Nephron (organoid): ENCODE results near the gene GPR26.

Experiments
- H3K27ac Mint-ChIP-seq, 3 experiments: 2 replicates each; pipeline ENCODE4 v1.8.0; 2020; ENCODE audit warnings: mixed read lengths in 3 of 3, mild to moderate bottlenecking in 2 of 3, moderate library complexity in 1 of 3
- H3K27me3 Mint-ChIP-seq: 2 replicates; pipeline ENCODE4 v1.8.0; 2021; ENCODE audit warnings: low read depth, mild to moderate bottlenecking, moderate library complexity, mixed read lengths
- H3K36me3 Mint-ChIP-seq: 2 replicates; pipeline ENCODE4 v1.8.0; 2020; ENCODE audit warnings: low read depth, mixed read lengths
- H3K4me1 Mint-ChIP-seq: 2 replicates; pipeline ENCODE4 v1.8.0; 2020; ENCODE audit warnings: mixed read lengths
- H3K4me3 Mint-ChIP-seq, 3 experiments: 2 replicates each; pipeline ENCODE4 v1.8.0; 2020; ENCODE audit warnings: mild to moderate bottlenecking in 3 of 3, mixed read lengths in 3 of 3, moderate library complexity in 2 of 3
- H3K9me3 Mint-ChIP-seq: 2 replicates; pipeline ENCODE4 v1.8.0; 2020; ENCODE audit warnings: mixed read lengths
- TF ChIP-seq, protein P1 (sequence below), 3 experiments: fragments of 200-600 bp; sonication (generic); IDR thresholded peaks; one replicate each; pipeline ENCODE4 v1.5.0; 2021; ENCODE audit warnings: antibody characterized with exemption in 3 of 3; ENCODE audit not compliant: unreplicated experiment in 3 of 3

Gene GPR26

DNA sequence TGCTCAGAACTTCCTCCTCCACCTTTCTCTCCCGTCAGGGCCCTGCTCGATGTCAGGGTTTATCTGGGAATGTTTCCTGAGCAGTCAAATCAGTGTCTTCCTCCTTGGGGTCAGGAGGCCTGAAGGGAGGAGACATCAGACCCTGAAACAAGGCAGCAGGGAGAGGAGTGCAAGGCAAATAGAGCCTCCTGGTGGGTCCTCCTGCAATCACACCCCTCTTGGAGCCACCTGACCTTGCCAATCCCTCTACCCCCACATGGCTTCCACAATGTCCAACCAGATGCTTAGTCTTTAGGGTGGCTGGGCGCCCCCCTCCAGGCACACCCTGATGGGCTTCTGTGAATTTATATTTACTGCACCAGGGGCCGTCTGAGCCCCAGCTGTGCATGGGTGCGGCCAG, 12.2 kb downstream of the GPR26 start:
- TF ChIP-seq, protein P1, sequence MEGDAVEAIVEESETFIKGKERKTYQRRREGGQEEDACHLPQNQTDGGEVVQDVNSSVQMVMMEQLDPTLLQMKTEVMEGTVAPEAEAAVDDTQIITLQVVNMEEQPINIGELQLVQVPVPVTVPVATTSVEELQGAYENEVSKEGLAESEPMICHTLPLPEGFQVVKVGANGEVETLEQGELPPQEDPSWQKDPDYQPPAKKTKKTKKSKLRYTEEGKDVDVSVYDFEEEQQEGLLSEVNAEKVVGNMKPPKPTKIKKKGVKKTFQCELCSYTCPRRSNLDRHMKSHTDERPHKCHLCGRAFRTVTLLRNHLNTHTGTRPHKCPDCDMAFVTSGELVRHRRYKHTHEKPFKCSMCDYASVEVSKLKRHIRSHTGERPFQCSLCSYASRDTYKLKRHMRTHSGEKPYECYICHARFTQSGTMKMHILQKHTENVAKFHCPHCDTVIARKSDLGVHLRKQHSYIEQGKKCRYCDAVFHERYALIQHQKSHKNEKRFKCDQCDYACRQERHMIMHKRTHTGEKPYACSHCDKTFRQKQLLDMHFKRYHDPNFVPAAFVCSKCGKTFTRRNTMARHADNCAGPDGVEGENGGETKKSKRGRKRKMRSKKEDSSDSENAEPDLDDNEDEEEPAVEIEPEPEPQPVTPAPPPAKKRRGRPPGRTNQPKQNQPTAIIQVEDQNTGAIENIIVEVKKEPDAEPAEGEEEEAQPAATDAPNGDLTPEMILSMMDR (IDR thresholded peaks at IDR 0.05; ENCODE audit: unreplicated experiment in 3 of 3): no peak
- no peaks in the 10 kb centered on the region for H3K9me3 Mint-ChIP-seq
- H3K4me1 Mint-ChIP-seq: no peaks in the 10 kb centered on the region
- H3K36me3 Mint-ChIP-seq: no peaks in the 10 kb centered on the region
- peaks cover 49% of the 10 kb centered on the region for H3K27me3 Mint-ChIP-seq
- H3K27ac Mint-ChIP-seq: no peak overlapping the region
- H3K4me3 Mint-ChIP-seq: no peak overlapping the region

DNA sequence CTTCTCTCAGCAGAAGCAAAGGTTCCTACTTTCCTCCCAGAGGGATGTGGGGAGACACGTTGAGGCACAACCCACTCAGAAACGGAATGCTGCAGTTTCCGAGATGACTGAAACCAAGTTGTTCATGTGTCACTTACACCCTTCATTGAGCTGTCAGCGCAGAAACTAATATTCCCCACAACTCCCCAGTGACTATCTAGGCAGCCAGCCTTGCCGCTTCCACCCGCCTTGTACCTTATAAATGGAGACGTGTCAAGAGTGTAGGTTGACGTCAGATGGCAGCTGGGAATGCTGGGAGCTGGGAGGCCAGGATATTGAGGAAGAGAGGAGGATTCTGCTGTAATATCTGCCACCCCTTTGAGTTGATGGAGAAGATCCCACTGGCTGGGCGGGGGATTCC, 15.1 kb downstream of the GPR26 start:
- no peaks in the 10 kb centered on the region for H3K36me3 Mint-ChIP-seq
- TF ChIP-seq, protein P1 (IDR thresholded peaks at IDR 0.05; ENCODE audit: unreplicated experiment in 3 of 3): no peak
- no peaks in the 10 kb centered on the region for H3K9me3 Mint-ChIP-seq
- H3K27me3 Mint-ChIP-seq: peaks cover 44% of the 10 kb centered on the region
- no peaks in the 10 kb centered on the region for H3K4me1 Mint-ChIP-seq
- H3K27ac Mint-ChIP-seq: no peak overlapping the region
- no peak overlapping the region for H3K4me3 Mint-ChIP-seq

DNA sequence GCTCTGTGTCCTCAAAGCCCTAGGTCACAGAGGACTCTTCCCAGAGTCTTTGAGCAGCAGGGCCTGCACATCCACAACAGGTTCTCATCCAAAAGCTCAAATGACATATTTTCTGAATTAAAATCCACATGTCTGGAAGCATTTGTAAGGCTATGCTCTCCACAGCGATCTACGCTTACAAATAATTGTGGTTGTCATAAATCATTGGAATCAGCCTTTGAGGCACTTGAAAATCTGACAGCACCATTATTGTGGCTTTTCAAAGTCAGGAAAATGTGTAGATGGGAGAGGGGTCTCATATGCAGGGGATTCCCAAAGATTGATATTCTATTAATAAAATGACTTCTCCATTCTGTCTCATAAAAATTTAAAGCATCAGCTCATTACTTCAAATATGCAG, 16.3 kb downstream of the GPR26 start:
- Mint-ChIP-seq H3K9me3 (no peaks in the 10 kb centered on the region), H3K4me3 (no peak overlapping the region), H3K27ac (no peak overlapping the region), H3K36me3 (no peaks in the 10 kb centered on the region), H3K27me3 (peaks cover 38% of the 10 kb centered on the region), H3K4me1 (no peaks in the 10 kb centered on the region)
- TF ChIP-seq, protein P1 (IDR thresholded peaks at IDR 0.05; ENCODE audit: unreplicated experiment in 3 of 3): no peak

DNA sequence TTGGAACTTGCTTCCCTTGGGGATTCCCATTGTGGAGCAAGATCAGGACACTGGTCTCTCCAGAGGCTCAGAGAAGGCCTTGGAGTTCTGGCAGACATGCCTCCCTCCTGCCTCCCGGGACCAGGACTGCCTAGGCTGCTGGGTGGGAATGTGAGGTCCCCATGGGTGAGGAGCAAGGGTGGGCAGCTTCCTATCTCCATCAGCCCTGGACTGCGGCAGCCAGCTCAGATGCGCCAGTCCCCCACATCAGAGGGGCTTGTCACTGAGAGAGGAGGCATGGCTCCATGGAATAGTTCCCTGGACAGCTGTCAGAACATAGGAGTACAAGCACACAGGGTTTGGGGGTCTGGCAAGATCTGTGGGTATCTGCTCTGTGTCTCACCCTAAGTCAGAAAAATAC, 17.3 kb downstream of the GPR26 start:
- H3K4me1 Mint-ChIP-seq: no peaks in the 10 kb centered on the region
- H3K27ac Mint-ChIP-seq: no peak overlapping the region
- H3K36me3 Mint-ChIP-seq: no peaks in the 10 kb centered on the region
- H3K27me3 Mint-ChIP-seq: peaks cover 38% of the 10 kb centered on the region
- H3K9me3 Mint-ChIP-seq: no peaks in the 10 kb centered on the region
- TF ChIP-seq, protein P1 (IDR thresholded peaks at IDR 0.05; ENCODE audit: unreplicated experiment in 3 of 3): no peak
- H3K4me3 Mint-ChIP-seq: no peak overlapping the region

DNA sequence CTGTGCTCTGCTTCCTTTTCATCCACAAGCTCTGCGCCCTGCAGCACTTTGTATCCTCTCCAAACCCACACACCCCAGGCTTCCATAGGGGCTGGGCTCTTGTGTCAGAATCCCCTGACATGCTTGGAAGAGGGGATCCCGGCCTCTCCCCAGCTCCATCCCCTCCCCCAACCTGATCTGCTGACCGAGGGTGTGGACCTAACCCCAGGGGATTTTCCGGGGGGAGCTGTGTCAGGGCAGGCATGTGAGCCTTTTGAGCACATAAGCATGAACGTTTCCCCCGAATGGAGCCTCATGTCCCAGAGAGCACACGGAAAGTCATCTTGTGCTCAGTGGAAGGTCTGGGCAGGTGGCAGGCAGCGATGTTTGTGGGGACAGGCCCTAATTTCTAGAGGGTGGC, 17.7 kb downstream of the GPR26 start:
- TF ChIP-seq, protein P1 (IDR thresholded peaks at IDR 0.05; ENCODE audit: unreplicated experiment in 3 of 3): no peak

DNA sequence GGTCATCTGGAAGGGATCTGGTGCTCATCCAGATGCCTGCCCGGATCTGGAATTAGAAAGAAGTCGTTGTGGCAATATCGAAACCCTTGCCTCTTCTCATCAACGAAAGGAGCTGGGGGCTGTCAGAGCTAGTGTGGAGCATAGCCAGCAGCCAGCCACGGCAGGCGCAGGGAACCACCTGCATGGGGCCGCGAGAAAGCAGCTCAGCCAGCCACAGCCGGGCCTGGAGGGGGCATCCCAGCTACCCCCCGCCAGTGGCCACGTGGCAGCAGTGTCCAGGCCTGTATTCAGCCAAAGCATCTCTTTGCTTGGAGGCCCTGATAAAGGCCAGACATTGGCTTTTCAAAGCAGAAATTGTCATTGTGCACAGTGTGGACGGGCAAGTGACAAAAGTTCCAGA, 19.1 kb downstream of the GPR26 start:
- Mint-ChIP-seq H3K4me3 (no peak overlapping the region), H3K27ac (no peak overlapping the region), H3K27me3 (peaks cover 37% of the 10 kb centered on the region), H3K36me3 (no peaks in the 10 kb centered on the region), H3K9me3 (no peaks in the 10 kb centered on the region), H3K4me1 (no peaks in the 10 kb centered on the region)
- TF ChIP-seq, protein P1 (IDR thresholded peaks at IDR 0.05; ENCODE audit: unreplicated experiment in 3 of 3): no peak

More for the DNA sequence above, 17.7 kb downstream of the GPR26 start:
- Mint-ChIP-seq H3K36me3 (no peaks in the 10 kb centered on the region), H3K4me1 (no peaks in the 10 kb centered on the region), H3K27me3 (peaks cover 40% of the 10 kb centered on the region), H3K27ac (no peak overlapping the region), H3K4me3 (no peak overlapping the region), H3K9me3 (no peaks in the 10 kb centered on the region)
